HEK293T (cell line): ENCODE measurements around the gene ERVH48-1.

ENCODE experiments used
- ELF4 ChIP-seq: fragments of 450-650 bp; IDR thresholded peaks from 2 replicates; pipeline ENCODE4 v1.6.1; 2017; ENCODE audit warnings: antibody characterized with exemption
- NFRKB ChIP-seq: fragments of 450-650 bp; IDR thresholded peaks from 2 replicates; pipeline ENCODE4 v1.6.1; 2016; ENCODE audit warnings: mild to moderate bottlenecking, moderate library complexity

DNA sequence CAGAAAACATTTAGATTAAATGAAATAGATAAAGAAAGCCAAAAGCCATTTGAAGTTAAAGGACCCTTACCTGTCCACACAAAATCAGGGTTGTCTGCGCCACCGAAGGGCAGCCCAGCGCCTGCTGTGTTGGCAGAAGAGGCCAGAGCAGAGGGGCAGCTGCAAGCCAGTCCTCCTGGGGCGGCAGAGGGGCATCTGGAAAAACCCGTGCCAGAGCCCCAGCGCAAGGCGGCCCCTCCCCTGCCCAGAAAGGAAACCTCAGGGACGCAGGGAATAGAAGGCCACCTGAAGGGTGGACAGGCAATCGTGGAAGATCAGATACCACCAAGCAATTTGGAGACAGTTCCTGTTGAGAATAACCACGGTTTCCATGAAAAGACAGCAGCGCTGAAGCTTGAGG, 21.6 kb downstream of the ERVH48-1 start:
- TF ChIP-seq ELF4, result no peak
- TF ChIP-seq NFRKB, result no peak
